Panc1 (cell line): Measurements from ENCODE around the gene DOCK3. TPM values are rescaled to one million over a fixed set of nuclear protein-coding genes. Genes with fewer than 3 reads are reported as not detected.

Experiments
- ATAC-seq: fragments of 200-7000 bp; cut with Tn5 transposase; 2 replicates; pipeline ENCODE4 v1.9.1; 2020; ENCODE audit warnings: mild to moderate bottlenecking, moderate library complexity
- BruUV-seq: library from RNA; stranded (reverse); fragments of 400-500 nt; replicated peaks from 2 replicates; lab custom pipeline; 2021; lab: Mats Ljungman, UMichigan
- CTCF ChIA-PET: fragments of 300-600 bp; sonication (Branson Sonifier 250); formaldehyde crosslinking; loops from one replicate; lab custom pipeline; 2022; ENCODE audit warnings: antibody characterized with exemption; lab: Charles Lee
- POLR2A ChIA-PET: fragments of 300-600 bp; sonication (Branson Sonifier 250); formaldehyde crosslinking; loops from one replicate; lab custom pipeline; 2022; ENCODE audit warnings: antibody characterized with exemption; lab: Charles Lee
- DNase-seq: peaks from one replicate; pipeline ENCODE4 v3.0.0-alpha.2; 2010; ENCODE audit warnings: low read depth, low spot score
- H3K27ac ChIP-seq: 2 replicates; pipeline ENCODE4 v1.5.1; 2011; ENCODE audit warnings: mild to moderate bottlenecking, low read length, inconsistent platforms
- H3K27me3 ChIP-seq: fragments of 200-500 bp; sonication (Bioruptor generic); 2 replicates; pipeline ENCODE4 v1.6.0; 2014; ENCODE audit warnings: low read length, inconsistent platforms; ENCODE audit not compliant: control insufficient read depth, insufficient read depth
- H3K36me3 ChIP-seq: fragments of 200-500 bp; sonication (Bioruptor generic); 2 replicates; pipeline ENCODE4 v1.5.1; 2014; ENCODE audit warnings: inconsistent platforms, mild to moderate bottlenecking, low read length, moderate library complexity; ENCODE audit not compliant: control insufficient read depth, insufficient read depth
- H3K4me1 ChIP-seq: 2 replicates; pipeline ENCODE4 v1.5.1; 2011; ENCODE audit warnings: inconsistent platforms, mild to moderate bottlenecking, low read length, moderate library complexity; ENCODE audit not compliant: control insufficient read depth, insufficient read depth
- H3K4me3 ChIP-seq, 2 experiments: 2 replicates each; pipeline ENCODE4 v1.5.1; 2011 to 2012; ENCODE audit warnings: low read depth in 2 of 2, low read length in 2 of 2, mild to moderate bottlenecking in 2 of 2, inconsistent platforms in 1 of 2, moderate library complexity in 1 of 2
- H3K9me3 ChIP-seq: fragments of 200-500 bp; sonication (Bioruptor generic); 2 replicates; pipeline ENCODE4 v1.5.1; 2014; ENCODE audit warnings: low read depth, mild to moderate bottlenecking, inconsistent platforms, low read length, moderate library complexity; ENCODE audit not compliant: control insufficient read depth, insufficient read depth
- CTCF ChIP-seq: fragments of 450-650 bp; IDR thresholded peaks from 2 replicates; pipeline ENCODE4 v1.5.1; 2017; ENCODE audit warnings: mild to moderate bottlenecking
- POLR2AphosphoS5 ChIP-seq: IDR thresholded peaks from 2 replicates; pipeline ENCODE4 v1.6.1; 2012; ENCODE audit warnings: mild to moderate bottlenecking, low read depth, low read length, moderate library complexity
- REST ChIP-seq, 2 experiments: IDR thresholded peaks; 2 replicates each; pipeline ENCODE4 v1.6.1; 2011 to 2012; ENCODE audit warnings: low read depth in 2 of 2, control low read depth in 1 of 2, low read length in 1 of 2, mild to moderate bottlenecking in 1 of 2, moderate library complexity in 1 of 2; ENCODE audit not compliant: insufficient read depth in 1 of 2
- SIN3A ChIP-seq: IDR thresholded peaks from 2 replicates; pipeline ENCODE4 v1.6.1; 2012; ENCODE audit warnings: low read depth, mild to moderate bottlenecking, low read length, moderate library complexity, borderline replicate concordance; ENCODE audit not compliant: insufficient read depth
- TCF7L2 ChIP-seq: IDR thresholded peaks from 2 replicates; pipeline ENCODE4 v1.6.1; 2011; ENCODE audit warnings: mild to moderate bottlenecking, low read depth, low read length, inconsistent platforms
- in situ Hi-C: cut with HindIII; loops from 2 replicates; pipeline ENCODE4 v1.10.0; 2016; ENCODE audit warnings: low sequenced_read_pairs, low pct_unique_long_range_greater_than_20kb
- intact Hi-C: fragments of 100-400 bp; cut with micrococcal nuclease; formaldehyde crosslinking; loops from one replicate; pipeline ENCODE4 v1.10.0; 2022; ENCODE audit not compliant: unreplicated experiment
- total RNA-seq: library from RNA; stranded (reverse); gene quantifications from one replicate; pipeline ENCODE4 v1.2.1, GENCODE V29; 2021; ENCODE audit not compliant: unreplicated experiment

DOCK3 gene
- total RNA-seq, 1 experiment from 2014 or later, result 0.21 TPM

- in situ Hi-C loops (no loop called here), intact Hi-C loops (no loop called here)
- Histone ChIP-seq H3K4me3 (no peak overlapping the region), H3K9me3 (no peaks in the 10 kb centered on the region), H3K27ac (no peak overlapping the region), H3K4me1 (no peaks in the 10 kb centered on the region), H3K36me3 (no peaks in the 10 kb centered on the region), H3K27me3 (no peaks in the 10 kb centered on the region)
- TF ChIP-seq CTCF, result no peak
- TF ChIP-seq SIN3A, result no peak
- no peak for TF ChIP-seq POLR2AphosphoS5
- no peak for TF ChIP-seq REST (IDR thresholded peaks at IDR 0.05; ENCODE audit: insufficient read depth in 1 of 2, low read depth in 2 of 2, low read length in 1 of 2)
- no peak for TF ChIP-seq TCF7L2
- ChIA-PET CTCF (no interaction called here), POLR2A (no interaction called here)
- no peak for ATAC-seq
- no peak for DNase-seq
- no TSS peak for BruUV-seq
Measured at GRCh38 chr3:51270559-51270958, 595.8 kb downstream of the DOCK3 start.

GRCh38 chr3:51271172-51271571, 596.4 kb downstream of the DOCK3 start:
- H3K27me3 ChIP-seq, result no peaks in the 10 kb centered on the region
- no peaks in the 10 kb centered on the region for H3K4me1 ChIP-seq
- H3K9me3 ChIP-seq, result no peaks in the 10 kb centered on the region
- no peak overlapping the region for H3K27ac ChIP-seq
- DNase-seq, result no peak
- intact Hi-C loops (no loop called here), in situ Hi-C loops (no loop called here)
- ChIA-PET POLR2A (no interaction called here), CTCF (no interaction called here)
- BruUV-seq, result no TSS peak
- ATAC-seq, result no peak
- H3K36me3 ChIP-seq, result no peaks in the 10 kb centered on the region
- H3K4me3 ChIP-seq, result no peak overlapping the region
- TF ChIP-seq TCF7L2 (no peak), REST (IDR thresholded peaks at IDR 0.05; ENCODE audit: insufficient read depth in 1 of 2, low read depth in 2 of 2, low read length in 1 of 2) (no peak), SIN3A (no peak), POLR2AphosphoS5 (no peak), CTCF (no peak)
